ENCODE results near the gene DNAH6. TPM values are rescaled to one million over a fixed set of nuclear protein-coding genes. Genes with fewer than 3 reads are reported as not detected.

DNAH6 gene
- total RNA-seq, 4 donors from 2014 or later = 3.2 to 9.3 (median 6.3) TPM

DNA sequence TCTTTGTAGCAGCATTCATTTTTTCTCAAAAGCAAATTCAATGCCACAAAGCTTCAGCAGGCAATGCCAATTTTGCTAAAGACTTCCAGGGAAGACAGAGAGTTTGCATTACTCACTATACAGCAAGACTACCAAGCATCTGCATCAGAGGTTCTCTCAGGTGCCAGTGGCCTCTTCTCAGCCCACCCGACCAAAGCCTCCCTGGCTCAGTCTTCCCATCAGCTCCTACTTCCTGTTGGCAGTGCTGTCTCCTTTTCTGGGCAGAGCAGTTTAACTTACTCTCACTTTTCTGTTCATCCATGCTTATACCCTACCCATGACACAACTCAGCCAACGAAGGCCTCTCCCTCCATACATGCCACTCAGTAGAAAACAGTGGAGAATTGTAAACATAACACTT lies 207.5 kb downstream of the DNAH6 start:
- 26 to 35% methylated on average over 2 of the region's 2 CpGs for WGBS, 2 donors
- Histone ChIP-seq H3K4me3 (replicated peaks in 1 of 3) (no peak overlapping the region), H3K36me3 (no peaks in the 10 kb centered on the region), H3K27me3 (no peaks in the 10 kb centered on the region), H3K27ac (peak overlapping the region in 2 of 3 donors; percentile 47 to 64), H3K4me1 (peaks cover 0 to 17% of the 10 kb centered on the region in 2 donors), H3K9me3 (no peaks in the 10 kb centered on the region)
- peak; percentile 66 to 70 for DNase-seq
- TF ChIP-seq POLR2A (IDR thresholded peaks at IDR 0.05) (no peak), CTCF (IDR thresholded peaks at IDR 0.05) (no peak)
- intact Hi-C loops (cut with DNase I) = no loop called here

DNA sequence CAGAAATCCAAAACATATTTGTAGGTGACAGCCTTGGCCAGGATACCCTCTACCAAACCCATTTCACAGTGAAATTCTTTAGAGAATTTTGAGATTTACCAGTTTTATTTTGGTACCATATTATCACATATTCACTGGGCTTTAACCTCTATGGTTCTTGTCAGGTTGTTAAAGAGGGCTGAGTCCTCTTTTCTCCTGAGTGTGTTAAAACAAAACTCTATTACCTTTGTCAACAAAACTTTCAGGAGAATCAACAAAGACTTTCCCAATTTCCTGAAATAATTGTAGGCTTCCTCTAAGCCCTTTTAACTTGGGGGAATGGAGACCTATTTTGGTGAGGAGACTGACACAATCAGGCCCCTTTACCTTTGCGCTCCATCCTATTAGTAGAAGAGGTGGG lies 209.4 kb downstream of the DNAH6 start:
- Histone ChIP-seq H3K27me3 (no peaks in the 10 kb centered on the region), H3K36me3 (no peaks in the 10 kb centered on the region), H3K4me1 (peaks cover 0 to 17% of the 10 kb centered on the region in 2 donors), H3K4me3 (replicated peaks in 1 of 3) (no peak overlapping the region), H3K27ac (no peak overlapping the region), H3K9me3 (no peaks in the 10 kb centered on the region)
- no peak for DNase-seq
- WGBS, 2 donors = 96 to 100% methylated on average over 1 of the region's 1 CpG
- no peak for TF ChIP-seq POLR2A (IDR thresholded peaks at IDR 0.05)
- no peak for TF ChIP-seq CTCF (IDR thresholded peaks at IDR 0.05)
- intact Hi-C loops (cut with DNase I) = no loop called here

DNA sequence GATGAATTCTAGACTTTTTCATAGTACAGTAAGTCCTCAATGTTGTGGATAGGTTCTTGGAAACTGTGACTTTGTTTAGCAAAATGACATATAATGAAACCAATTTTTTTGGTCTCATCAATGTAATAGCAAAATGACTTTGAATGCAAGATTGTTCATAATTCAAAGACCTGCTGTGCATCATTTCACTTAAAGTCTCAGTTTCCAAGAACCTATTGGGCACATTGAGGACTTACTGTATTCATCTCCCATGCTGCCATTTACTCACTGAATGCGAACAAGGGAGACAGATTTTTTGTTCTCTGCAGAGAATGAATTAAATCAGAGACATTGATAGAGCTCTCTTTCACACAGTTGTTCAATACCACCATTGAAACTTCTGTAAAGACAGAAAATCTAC lies 211.0 kb downstream of the DNAH6 start:
- TF ChIP-seq CTCF (IDR thresholded peaks at IDR 0.05) (no peak), POLR2A (IDR thresholded peaks at IDR 0.05) (no peak)
- no peaks in the 10 kb centered on the region for H3K36me3 ChIP-seq
- no peaks in the 10 kb centered on the region for H3K27me3 ChIP-seq
- WGBS, 2 donors = 92 to 100% methylated on average over 1 of the region's 1 CpG
- H3K4me3 ChIP-seq (replicated peaks in 1 of 3) = no peak overlapping the region
- H3K9me3 ChIP-seq = no peaks in the 10 kb centered on the region
- peaks cover 0 to 22% of the 10 kb centered on the region in 2 donors for H3K4me1 ChIP-seq
- no peak for DNase-seq
- H3K27ac ChIP-seq = no peak overlapping the region
- intact Hi-C loops (cut with DNase I) = no loop called here

DNA sequence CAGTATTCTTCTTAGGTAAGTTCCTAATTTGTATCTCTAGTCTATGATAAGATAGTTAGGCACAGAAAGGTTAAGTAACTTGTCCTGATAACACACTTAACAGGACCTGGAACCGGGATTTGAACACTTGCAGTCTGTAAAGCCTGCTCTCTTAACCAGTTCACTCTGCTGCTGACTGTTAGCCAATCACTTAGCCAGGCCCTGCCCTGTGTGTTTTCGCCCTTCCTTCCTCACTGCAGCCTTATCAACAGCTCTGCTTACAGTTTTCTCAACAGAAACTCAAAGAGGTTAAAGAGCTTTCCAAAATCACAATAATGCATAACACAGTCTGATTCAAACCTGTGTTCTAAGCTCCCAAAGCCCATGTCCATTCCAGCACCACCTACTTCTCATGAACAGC lies 212.9 kb downstream of the DNAH6 start:
- H3K9me3 ChIP-seq = no peaks in the 10 kb centered on the region
- no peaks in the 10 kb centered on the region for H3K36me3 ChIP-seq
- H3K4me3 ChIP-seq (replicated peaks in 1 of 3) = no peak overlapping the region
- peaks cover 8 to 12% of the 10 kb centered on the region in 2 donors for H3K4me1 ChIP-seq
- TF ChIP-seq POLR2A (IDR thresholded peaks at IDR 0.05) (no peak), CTCF (IDR thresholded peaks at IDR 0.05) (no peak)
- H3K27ac ChIP-seq = no peak overlapping the region
- WGBS, 2 donors = 73 to 87% methylated on average over 2 of the region's 2 CpGs
- intact Hi-C loops (cut with DNase I) = no loop called here
- DNase-seq = no peak
- H3K27me3 ChIP-seq = no peaks in the 10 kb centered on the region

DNA sequence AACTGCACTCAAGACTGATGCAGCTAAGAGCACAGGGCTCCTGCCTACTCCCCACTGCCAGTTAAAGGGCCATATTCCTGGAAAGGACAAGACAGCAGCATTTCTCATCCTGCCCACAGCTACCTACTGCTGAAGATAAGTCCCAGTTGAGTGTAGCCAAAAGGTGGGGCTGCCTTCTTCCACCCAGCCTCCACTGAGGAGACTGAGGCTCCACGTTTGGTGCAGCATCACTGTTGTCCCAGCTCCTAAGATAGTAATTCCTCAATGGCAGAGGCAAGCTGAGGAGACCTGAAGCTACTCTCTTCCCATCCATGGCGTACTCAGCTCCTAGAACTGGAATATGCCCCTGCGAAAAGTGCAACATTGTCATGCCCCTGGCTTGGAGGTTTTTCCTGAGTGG lies 214.9 kb downstream of the DNAH6 start:
- TF ChIP-seq POLR2A (IDR thresholded peaks at IDR 0.05) (no peak), CTCF (IDR thresholded peaks at IDR 0.05) (no peak)
- no peaks in the 10 kb centered on the region for H3K36me3 ChIP-seq
- H3K27me3 ChIP-seq = no peaks in the 10 kb centered on the region
- intact Hi-C loops (cut with DNase I) = no loop called here
- WGBS, 2 donors = 95 to 96% methylated on average over 3 of the region's 3 CpGs
- no peaks in the 10 kb centered on the region for H3K9me3 ChIP-seq
- no peak for DNase-seq
- no peak overlapping the region for H3K27ac ChIP-seq
- H3K4me1 ChIP-seq = peaks cover 8 to 9% of the 10 kb centered on the region in 2 donors
- no peak overlapping the region for H3K4me3 ChIP-seq (replicated peaks in 1 of 3)
